Measurements from ENCODE around the gene MARCHF5.
"Not testable (repeated sequence)": the region's sequence is repeated elsewhere in the genome, so short reads cannot be mapped to it uniquely, and the experiment has no call there.

The MARCHF5 gene

DNA sequence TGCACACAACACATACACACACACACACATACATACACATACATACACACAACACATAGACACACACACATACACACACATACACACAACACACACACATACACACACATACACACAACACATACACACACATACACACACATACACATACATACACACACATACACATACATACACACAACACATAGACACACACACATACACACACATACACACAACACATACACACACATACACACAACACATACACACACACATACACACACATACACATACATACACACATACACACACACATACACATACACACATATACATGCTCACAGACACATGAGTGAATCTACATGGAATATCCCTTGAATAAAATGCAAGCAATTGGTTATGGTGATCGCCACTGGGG, 102.2 kb downstream of the MARCHF5 start:
- not testable (repeated sequence) for DNase-seq

DNA sequence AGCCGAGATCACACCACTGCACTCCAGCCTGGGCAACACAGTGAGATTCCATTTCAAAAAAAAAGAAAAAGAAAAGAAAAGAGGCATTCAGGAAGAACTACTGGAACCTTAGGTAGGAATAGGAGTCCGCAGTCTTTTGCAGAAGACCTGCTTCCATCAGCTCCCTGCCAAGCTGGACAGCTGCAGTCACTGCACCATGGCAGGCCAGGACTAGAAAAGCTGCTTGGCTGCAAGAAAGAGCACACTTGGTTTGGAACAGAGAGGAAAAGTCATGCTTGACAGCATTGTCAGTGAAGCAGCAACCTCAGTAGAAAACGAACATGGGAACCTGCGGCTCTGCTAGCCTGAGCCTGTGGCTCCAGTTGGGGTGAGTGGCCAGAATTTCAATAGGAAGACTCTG, 104.3 kb downstream of the MARCHF5 start:
- no peak for DNase-seq

- DNase-seq, result not testable (repeated sequence)
Measured at GRCh38 chr10:92402234-92402633, 111.3 kb downstream of the MARCHF5 start.

Data from activated T-cell treated with anti-CD3 and anti-CD28 coated beads, Interleukin-2, amount 50 U/mL, for 1 hour (primary cell).